ENCODE results near the gene ADO. TPM values are rescaled to one million over a fixed set of nuclear protein-coding genes. Genes with fewer than 3 reads are reported as not detected.

The ADO gene
- total and polyA plus RNA-seq, 2 of the 13 experiments (the other 11 are each of a cell fraction or from before 2014, with no cell fraction given): 8.9 to 15.9 TPM

DNA sequence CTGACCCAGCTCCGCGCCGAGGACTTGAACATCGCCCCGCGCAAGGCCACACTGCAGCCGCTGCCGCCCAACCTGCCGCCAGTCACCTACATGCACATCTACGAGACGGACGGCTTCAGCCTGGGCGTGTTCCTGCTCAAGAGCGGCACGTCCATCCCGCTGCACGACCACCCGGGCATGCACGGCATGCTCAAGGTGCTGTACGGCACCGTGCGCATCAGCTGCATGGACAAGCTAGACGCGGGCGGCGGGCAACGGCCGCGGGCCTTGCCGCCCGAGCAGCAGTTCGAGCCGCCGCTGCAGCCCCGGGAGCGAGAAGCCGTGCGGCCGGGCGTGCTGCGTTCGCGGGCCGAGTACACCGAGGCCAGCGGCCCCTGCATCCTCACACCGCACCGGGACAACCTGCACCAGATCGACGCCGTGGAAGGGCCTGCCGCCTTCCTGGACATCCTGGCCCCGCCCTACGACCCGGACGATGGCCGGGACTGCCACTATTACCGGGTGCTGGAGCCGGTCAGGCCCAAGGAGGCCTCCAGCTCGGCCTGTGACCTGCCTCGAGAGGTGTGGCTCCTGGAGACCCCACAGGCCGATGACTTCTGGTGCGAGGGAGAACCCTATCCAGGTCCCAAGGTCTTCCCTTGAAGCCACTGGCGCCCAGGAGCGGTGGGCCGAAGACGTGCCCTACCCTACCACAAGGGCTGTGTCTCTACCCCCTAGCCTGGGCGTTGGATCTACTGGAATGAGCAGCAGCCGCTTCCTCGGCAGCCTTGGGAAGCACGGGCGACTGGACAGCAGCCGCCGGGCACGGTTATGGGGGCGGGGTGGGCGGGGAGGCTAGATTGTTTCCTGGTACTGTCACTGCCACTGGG lies 945 bp downstream of the ADO start (continued):
- no peak for TF ChIP-seq FOXA3 (CRISPR knock-in tag; IDR thresholded peaks at IDR 0.05)
- TF ChIP-seq ETV5 (CRISPR knock-in tag; IDR thresholded peaks at IDR 0.05; ENCODE audit: borderline replicate concordance): no peak
- TF ChIP-seq ZNF33B (CRISPR knock-in tag; IDR thresholded peaks at IDR 0.05): no peak
- peak; percentile 22; the same call in 1 of the 2 replicates for TF ChIP-seq FOXP4 (CRISPR knock-in tag; IDR thresholded peaks at IDR 0.05)
- TF ChIP-seq SNAPC4 (CRISPR knock-in tag; IDR thresholded peaks at IDR 0.05): no peak
- no peak for TF ChIP-seq ZSCAN12 (CRISPR knock-in tag; IDR thresholded peaks at IDR 0.05)
- no peak for TF ChIP-seq CEBPZ (IDR thresholded peaks at IDR 0.05; ENCODE audit: low read length)
- peak; percentile 92 for TF ChIP-seq ZC3H13 (CRISPR knock-in tag; IDR thresholded peaks at IDR 0.05)
- TF ChIP-seq GABPB1 (CRISPR knock-in tag; IDR thresholded peaks at IDR 0.05): peak; percentile 44; the same call in 1 of the 2 replicates
- peak; percentile 85 for TF ChIP-seq TERF1 (CRISPR knock-in tag; IDR thresholded peaks at IDR 0.05)
- TF ChIP-seq IKZF4 (CRISPR knock-in tag; IDR thresholded peaks at IDR 0.05; ENCODE audit: borderline replicate concordance, low read depth, not compliant biosample characterization): peak; percentile 27
- peak; percentile 93 for TF ChIP-seq BRD4 (CRISPR knock-in tag; IDR thresholded peaks at IDR 0.05)
- 0 out of 2 replicates have a peak, but pooled peaks have one; percentile 40 for TF ChIP-seq EED (CRISPR knock-in tag; IDR thresholded peaks at IDR 0.05)
- TF ChIP-seq ZNF235 (CRISPR knock-in tag; IDR thresholded peaks at IDR 0.05; ENCODE audit: borderline replicate concordance): peak; percentile 86; the same call in 1 of the 2 replicates
- TF ChIP-seq, protein P1, sequence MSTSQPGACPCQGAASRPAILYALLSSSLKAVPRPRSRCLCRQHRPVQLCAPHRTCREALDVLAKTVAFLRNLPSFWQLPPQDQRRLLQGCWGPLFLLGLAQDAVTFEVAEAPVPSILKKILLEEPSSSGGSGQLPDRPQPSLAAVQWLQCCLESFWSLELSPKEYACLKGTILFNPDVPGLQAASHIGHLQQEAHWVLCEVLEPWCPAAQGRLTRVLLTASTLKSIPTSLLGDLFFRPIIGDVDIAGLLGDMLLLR (CRISPR knock-in tag; IDR thresholded peaks at IDR 0.05): peak; percentile 66; the same call in 1 of the 2 replicates
